ENCODE measurements around the gene USP17L12.
"Not testable (repeated sequence)": the region's sequence is repeated elsewhere in the genome, so short reads cannot be mapped to it uniquely, and the experiment has no call there.

USP17L12 gene

GRCh38 chr4:9238461-9238860, 18.5 kb downstream of the USP17L12 start:
- H3F3A ChIP-seq (ENCODE audit: insufficient read depth, low read length); H3K27ac ChIP-seq (ENCODE audit: low read depth, low read length, poor library complexity, severe bottlenecking); H3K27me3 ChIP-seq (ENCODE audit: insufficient read depth, low read length); H4K20me1 ChIP-seq (ENCODE audit: insufficient read depth, low read length); H3K9me2 ChIP-seq (ENCODE audit: low read depth, low read length); H3K4me2 ChIP-seq (ENCODE audit: low read length); H3K4me1 ChIP-seq (ENCODE audit: insufficient read depth, low read length, severe bottlenecking); H3K36me3 ChIP-seq (ENCODE audit: insufficient read depth, low read length); H3K9me3 ChIP-seq (ENCODE audit: low read length); H3K4me3 ChIP-seq (ENCODE audit: low read depth, low read length, poor library complexity, severe bottlenecking); H3K79me2 ChIP-seq (ENCODE audit: insufficient read depth, low read length); H2AFZ ChIP-seq (ENCODE audit: low read length); H3K9ac ChIP-seq (ENCODE audit: low read length): not testable (repeated sequence)

GRCh38 chr4:9243579-9243978, 23.6 kb downstream of the USP17L12 start, which contains the start of gene USP17L17:
Gene USP17L17, plus strand, starts transcription at chr4:9243879. Its CDS starts 0 bp downstream, at chr4:9243879.
- not testable (repeated sequence) for H3K9ac ChIP-seq (ENCODE audit: low read length); H3K36me3 ChIP-seq (ENCODE audit: insufficient read depth, low read length); H3K9me3 ChIP-seq (ENCODE audit: low read length); H3K4me2 ChIP-seq (ENCODE audit: low read length); H3F3A ChIP-seq (ENCODE audit: insufficient read depth, low read length); H3K9me2 ChIP-seq (ENCODE audit: low read depth, low read length); H3K4me3 ChIP-seq (ENCODE audit: low read depth, low read length, poor library complexity, severe bottlenecking); H3K79me2 ChIP-seq (ENCODE audit: insufficient read depth, low read length); H2AFZ ChIP-seq (ENCODE audit: low read length); H3K4me1 ChIP-seq (ENCODE audit: insufficient read depth, low read length, severe bottlenecking); H3K27me3 ChIP-seq (ENCODE audit: insufficient read depth, low read length); H3K27ac ChIP-seq (ENCODE audit: low read depth, low read length, poor library complexity, severe bottlenecking); H4K20me1 ChIP-seq (ENCODE audit: insufficient read depth, low read length)

- not testable (repeated sequence) for H3K27me3 ChIP-seq (ENCODE audit: insufficient read depth, low read length); H3K27ac ChIP-seq (ENCODE audit: low read depth, low read length, poor library complexity, severe bottlenecking); H3F3A ChIP-seq (ENCODE audit: insufficient read depth, low read length); H3K79me2 ChIP-seq (ENCODE audit: insufficient read depth, low read length); H3K4me2 ChIP-seq (ENCODE audit: low read length); H3K4me1 ChIP-seq (ENCODE audit: insufficient read depth, low read length, severe bottlenecking); H3K4me3 ChIP-seq (ENCODE audit: low read depth, low read length, poor library complexity, severe bottlenecking); H3K9me3 ChIP-seq (ENCODE audit: low read length); H4K20me1 ChIP-seq (ENCODE audit: insufficient read depth, low read length); H3K36me3 ChIP-seq (ENCODE audit: insufficient read depth, low read length); H3K9ac ChIP-seq (ENCODE audit: low read length); H2AFZ ChIP-seq (ENCODE audit: low read length); H3K9me2 ChIP-seq (ENCODE audit: low read depth, low read length)
Observed at GRCh38 chr4:9247953-9248680, 28.2 kb downstream of the USP17L12 start, which contains the start of gene USP17L18. Gene USP17L18, plus strand, starts transcription at chr4:9248630. Its CDS starts 0 bp downstream, at chr4:9248630.

- H4K20me1 ChIP-seq (ENCODE audit: insufficient read depth, low read length); H3K4me2 ChIP-seq (ENCODE audit: low read length); H3K9me3 ChIP-seq (ENCODE audit: low read length); H3K4me1 ChIP-seq (ENCODE audit: insufficient read depth, low read length, severe bottlenecking); H3K9ac ChIP-seq (ENCODE audit: low read length); H3K79me2 ChIP-seq (ENCODE audit: insufficient read depth, low read length); H3F3A ChIP-seq (ENCODE audit: insufficient read depth, low read length); H3K4me3 ChIP-seq (ENCODE audit: low read depth, low read length, poor library complexity, severe bottlenecking); H3K27me3 ChIP-seq (ENCODE audit: insufficient read depth, low read length); H2AFZ ChIP-seq (ENCODE audit: low read length); H3K27ac ChIP-seq (ENCODE audit: low read depth, low read length, poor library complexity, severe bottlenecking); H3K36me3 ChIP-seq (ENCODE audit: insufficient read depth, low read length); H3K9me2 ChIP-seq (ENCODE audit: low read depth, low read length): not testable (repeated sequence)
Observed at GRCh38 chr4:9253078-9253477, 33.1 kb downstream of the USP17L12 start, which contains the start of gene USP17L19. Gene USP17L19, plus strand, starts transcription at chr4:9253378. Its CDS starts 0 bp downstream, at chr4:9253378.

- not testable (repeated sequence) for H3K9me3 ChIP-seq (ENCODE audit: low read length); H3K9ac ChIP-seq (ENCODE audit: low read length); H4K20me1 ChIP-seq (ENCODE audit: insufficient read depth, low read length); H3K9me2 ChIP-seq (ENCODE audit: low read depth, low read length); H3K4me1 ChIP-seq (ENCODE audit: insufficient read depth, low read length, severe bottlenecking); H3K27me3 ChIP-seq (ENCODE audit: insufficient read depth, low read length); H3K27ac ChIP-seq (ENCODE audit: low read depth, low read length, poor library complexity, severe bottlenecking); H3K4me3 ChIP-seq (ENCODE audit: low read depth, low read length, poor library complexity, severe bottlenecking); H2AFZ ChIP-seq (ENCODE audit: low read length); H3F3A ChIP-seq (ENCODE audit: insufficient read depth, low read length); H3K36me3 ChIP-seq (ENCODE audit: insufficient read depth, low read length); H3K4me2 ChIP-seq (ENCODE audit: low read length); H3K79me2 ChIP-seq (ENCODE audit: insufficient read depth, low read length)
Observed at GRCh38 chr4:9257824-9258223, 37.9 kb downstream of the USP17L12 start, which contains the start of gene USP17L20. Gene USP17L20, plus strand, starts transcription at chr4:9258124. Its CDS starts 0 bp downstream, at chr4:9258124.

- H3K4me3 ChIP-seq (ENCODE audit: low read depth, low read length, poor library complexity, severe bottlenecking); H3K79me2 ChIP-seq (ENCODE audit: insufficient read depth, low read length); H3K4me2 ChIP-seq (ENCODE audit: low read length); H3K27ac ChIP-seq (ENCODE audit: low read depth, low read length, poor library complexity, severe bottlenecking); H3K9me2 ChIP-seq (ENCODE audit: low read depth, low read length); H3K4me1 ChIP-seq (ENCODE audit: insufficient read depth, low read length, severe bottlenecking); H4K20me1 ChIP-seq (ENCODE audit: insufficient read depth, low read length); H3K9me3 ChIP-seq (ENCODE audit: low read length); H2AFZ ChIP-seq (ENCODE audit: low read length); H3F3A ChIP-seq (ENCODE audit: insufficient read depth, low read length); H3K36me3 ChIP-seq (ENCODE audit: insufficient read depth, low read length); H3K9ac ChIP-seq (ENCODE audit: low read length); H3K27me3 ChIP-seq (ENCODE audit: insufficient read depth, low read length): not testable (repeated sequence)
Observed at GRCh38 chr4:9262572-9262971, 42.6 kb downstream of the USP17L12 start, which contains the start of gene USP17L21. Gene USP17L21, plus strand, starts transcription at chr4:9262872. Its CDS starts 0 bp downstream, at chr4:9262872.

- H3K4me3 ChIP-seq (ENCODE audit: low read depth, low read length, poor library complexity, severe bottlenecking); H4K20me1 ChIP-seq (ENCODE audit: insufficient read depth, low read length); H3K36me3 ChIP-seq (ENCODE audit: insufficient read depth, low read length); H3K79me2 ChIP-seq (ENCODE audit: insufficient read depth, low read length); H3K9me2 ChIP-seq (ENCODE audit: low read depth, low read length); H3K4me2 ChIP-seq (ENCODE audit: low read length); H3F3A ChIP-seq (ENCODE audit: insufficient read depth, low read length); H3K27me3 ChIP-seq (ENCODE audit: insufficient read depth, low read length); H2AFZ ChIP-seq (ENCODE audit: low read length); H3K9ac ChIP-seq (ENCODE audit: low read length); H3K9me3 ChIP-seq (ENCODE audit: low read length); H3K4me1 ChIP-seq (ENCODE audit: insufficient read depth, low read length, severe bottlenecking); H3K27ac ChIP-seq (ENCODE audit: low read depth, low read length, poor library complexity, severe bottlenecking): not testable (repeated sequence)
Observed at GRCh38 chr4:9267319-9267718, 47.4 kb downstream of the USP17L12 start, which contains the start of gene USP17L22. Gene USP17L22, plus strand, starts transcription at chr4:9267619. Its CDS starts 0 bp downstream, at chr4:9267619.

Data from OCI-LY1 (cell line).